ENCODE data around the gene DNAJC12. TPM values are rescaled to one million over a fixed set of nuclear protein-coding genes. Genes with fewer than 3 reads are reported as not detected.

Gene DNAJC12
- total RNA-seq, 1 experiment from 2014 or later, result 15.5 TPM

GRCh38 chr10:67812007-67812406 is 26.0 kb downstream of the DNAJC12 start:
- Histone ChIP-seq H3K4me2 (ENCODE audit: low read length) (peak overlapping the region; percentile 0; the same call in 1 of the 2 replicates), H3K9ac (ENCODE audit: low read length) (no peak overlapping the region), H3K9me2 (replicated peaks; ENCODE audit: low read length) (no peaks in the 10 kb centered on the region; the same call in 1 of the 2 replicates), H3K36me3 (ENCODE audit: low read depth, low read length) (no peaks in the 10 kb centered on the region), H3K9me3 (ENCODE audit: low read length) (no peaks in the 10 kb centered on the region), H3K4me1 (ENCODE audit: insufficient read depth, low read length) (peaks cover 39% of the 10 kb centered on the region), H3K27ac (ENCODE audit: low read length) (peak overlapping the region; percentile 15), H3K27me3 (ENCODE audit: low read length) (no peaks in the 10 kb centered on the region), H3K79me2 (ENCODE audit: low read length) (no peaks in the 10 kb centered on the region), H2AFZ (ENCODE audit: low read length) (0 out of 2 replicates have a peak overlapping the region, but pooled peaks have one; percentile 0), H4K20me1 (ENCODE audit: low read length) (no peaks in the 10 kb centered on the region), H3K4me3 (ENCODE audit: low read length) (no peak overlapping the region), H3F3A (ENCODE audit: low read length, unreplicated experiment) (peaks cover 4% of the 10 kb centered on the region)
- ChIA-PET POLR2A (ENCODE audit: unreplicated experiment) (no interaction called here), CTCF (interaction anchor here (0.5 to 1.7 kb wide), 3 partner anchors 23 to 44 kb away, joined by 4 to 5 read pairs (median 4); no protein-coding TSS in a partner anchor)
- intact Hi-C loops (cut with micrococcal nuclease), result no loop called here
- BruUV-seq (replicated peaks), result no TSS peak
- no peak for TF ChIP-seq EZH2 (IDR thresholded peaks at IDR 0.05; ENCODE audit: low read length, unreplicated experiment)
- no peak for TF ChIP-seq EZH2phosphoT487 (IDR thresholded peaks at IDR 0.05; ENCODE audit: borderline replicate concordance, low read length)
- no peak for TF ChIP-seq CTCF (conservative IDR thresholded peaks at IDR 0.05; ENCODE audit: low read depth, low read length)
- DNase-seq, result no peak
- ATAC-seq, result peak; percentile 21

GRCh38 chr10:67809107-67809506 is 28.9 kb downstream of the DNAJC12 start:
- DNase-seq (no peak), ATAC-seq (no peak)
- intact Hi-C loops (cut with micrococcal nuclease), result no loop called here
- Histone ChIP-seq H3K4me3 (ENCODE audit: low read length) (no peak overlapping the region), H3K4me1 (ENCODE audit: insufficient read depth, low read length) (peaks cover 13% of the 10 kb centered on the region), H3K9ac (ENCODE audit: low read length) (no peak overlapping the region), H3K27ac (ENCODE audit: low read length) (no peak overlapping the region), H3K9me3 (ENCODE audit: low read length) (no peaks in the 10 kb centered on the region), H3K9me2 (replicated peaks; ENCODE audit: low read length) (no peaks in the 10 kb centered on the region; the same call in 1 of the 2 replicates), H3K36me3 (ENCODE audit: low read depth, low read length) (no peaks in the 10 kb centered on the region), H3F3A (ENCODE audit: low read length, unreplicated experiment) (no peaks in the 10 kb centered on the region), H4K20me1 (ENCODE audit: low read length) (no peaks in the 10 kb centered on the region), H3K4me2 (ENCODE audit: low read length) (no peak overlapping the region), H3K79me2 (ENCODE audit: low read length) (no peaks in the 10 kb centered on the region), H2AFZ (ENCODE audit: low read length) (no peak overlapping the region), H3K27me3 (ENCODE audit: low read length) (no peaks in the 10 kb centered on the region)
- no TSS peak for BruUV-seq (replicated peaks)
- TF ChIP-seq CTCF (conservative IDR thresholded peaks at IDR 0.05; ENCODE audit: low read depth, low read length) (no peak), EZH2 (IDR thresholded peaks at IDR 0.05; ENCODE audit: low read length, unreplicated experiment) (no peak), EZH2phosphoT487 (IDR thresholded peaks at IDR 0.05; ENCODE audit: borderline replicate concordance, low read length) (no peak)
- CTCF ChIA-PET, result no interaction called here
- POLR2A ChIA-PET (ENCODE audit: unreplicated experiment), result no interaction called here

- Histone ChIP-seq H3K4me1 (ENCODE audit: insufficient read depth, low read length) (peaks cover 13% of the 10 kb centered on the region), H2AFZ (ENCODE audit: low read length) (no peak overlapping the region), H3K79me2 (ENCODE audit: low read length) (no peaks in the 10 kb centered on the region), H3K36me3 (ENCODE audit: low read depth, low read length) (no peaks in the 10 kb centered on the region), H4K20me1 (ENCODE audit: low read length) (no peaks in the 10 kb centered on the region), H3K27ac (ENCODE audit: low read length) (no peak overlapping the region), H3F3A (ENCODE audit: low read length, unreplicated experiment) (no peaks in the 10 kb centered on the region), H3K9me2 (replicated peaks; ENCODE audit: low read length) (no peaks in the 10 kb centered on the region; the same call in 1 of the 2 replicates), H3K27me3 (ENCODE audit: low read length) (no peaks in the 10 kb centered on the region), H3K4me2 (ENCODE audit: low read length) (no peak overlapping the region), H3K9me3 (ENCODE audit: low read length) (no peaks in the 10 kb centered on the region), H3K9ac (ENCODE audit: low read length) (no peak overlapping the region), H3K4me3 (ENCODE audit: low read length) (no peak overlapping the region)
- intact Hi-C loops (cut with micrococcal nuclease), result no loop called here
- ATAC-seq (no peak), DNase-seq (no peak)
- no peak for TF ChIP-seq EZH2phosphoT487 (IDR thresholded peaks at IDR 0.05; ENCODE audit: borderline replicate concordance, low read length)
- no peak for TF ChIP-seq EZH2 (IDR thresholded peaks at IDR 0.05; ENCODE audit: low read length, unreplicated experiment)
- no peak for TF ChIP-seq CTCF (conservative IDR thresholded peaks at IDR 0.05; ENCODE audit: low read depth, low read length)
- CTCF ChIA-PET, result no interaction called here
- BruUV-seq (replicated peaks), result no TSS peak
- POLR2A ChIA-PET (ENCODE audit: unreplicated experiment), result no interaction called here
Observed at GRCh38 chr10:67808704-67809103, 29.3 kb downstream of the DNAJC12 start.

Measured in PC-3 (cell line).